NT2/D1 (cell line): ENCODE measurements around the gene SNX6.

Experiments used
- SUZ12 ChIP-seq: IDR thresholded peaks from 2 replicates; pipeline ENCODE4 v1.6.1; 2011; ENCODE audit not compliant: insufficient read length, insufficient read depth; ENCODE audit errors: extremely low read depth
- YY1 ChIP-seq: IDR thresholded peaks from 2 replicates; pipeline ENCODE4 v1.6.1; 2011; ENCODE audit not compliant: insufficient read length, insufficient read depth
- ZNF274 ChIP-seq: IDR thresholded peaks from 2 replicates; pipeline ENCODE4 v1.6.1; 2011; ENCODE audit warnings: mild to moderate bottlenecking, low read depth, low read length

- TF ChIP-seq YY1 (no peak), SUZ12 (no peak), ZNF274 (no peak)
These were observed 9.1 kb downstream of the SNX6 start for GRCh38 chr14:34620839-34621238.
